Gastroesophageal sphincter (tissue), 4 donors: Measurements from ENCODE around the gene VHLL. TPM values are rescaled to one million over a fixed set of nuclear protein-coding genes. Genes with fewer than 3 reads are reported as not detected.
A peak's percentile ranks its signal among the peaks of the same experiment; 100 is the strongest.

ENCODE experiments used
- ATAC-seq: fragments of 150-250 bp; one replicate; pipeline ENCODE4 v1.9.1; 2016; ENCODE audit warnings: mild to moderate bottlenecking, moderate library complexity
- H3K27ac ChIP-seq, 4 donors: fragments of 200-600 bp; sonication (generic) in 3 of 4; 1 replicate in 3 of 4; 2 replicates in 1 of 4; pipeline ENCODE4 v1.5.1; 2016 to 2019
- H3K27me3 ChIP-seq: fragments of 200-600 bp; sonication (generic); one replicate; pipeline ENCODE4 v1.5.1; 2019
- H3K36me3 ChIP-seq, 2 donors: fragments of 200-600 bp; sonication (generic); one replicate each; pipeline ENCODE4 v1.5.1; 2019; ENCODE audit warnings: control low read depth in 1 of 2
- H3K4me1 ChIP-seq, 3 donors: fragments of 200-600 bp; sonication (generic); 1 replicate in 2 of 3; 2 replicates in 1 of 3; pipeline ENCODE4 v1.5.1; 2016 to 2019; ENCODE audit warnings: control low read depth in 2 of 3
- H3K4me3 ChIP-seq, 2 donors: fragments of 200-600 bp; sonication (generic); one replicate each; pipeline ENCODE4 v1.5.1; 2019; ENCODE audit warnings: mild to moderate bottlenecking in 1 of 2, moderate library complexity in 1 of 2
- H3K9me3 ChIP-seq, 3 donors: fragments of 200-600 bp; sonication (generic); one replicate each; pipeline ENCODE4 v1.5.1; 2017 to 2019; ENCODE audit warnings: control low read depth in 2 of 3
- EP300 ChIP-seq: sonication (generic); formaldehyde crosslinking; IDR thresholded peaks from one replicate; pipeline ENCODE4 v1.6.1; 2017; ENCODE audit warnings: antibody characterized with exemption, mild to moderate bottlenecking
- POLR2A ChIP-seq, 2 donors: fragments of 450-650 bp; IDR thresholded peaks; one replicate each; pipeline ENCODE4 v1.6.1; 2017; ENCODE audit warnings: antibody characterized with exemption in 2 of 2, mild to moderate bottlenecking in 2 of 2, moderate library complexity in 1 of 2
- POLR2AphosphoS5 ChIP-seq: sonication (generic); formaldehyde crosslinking; IDR thresholded peaks from one replicate; pipeline ENCODE4 v1.6.1; 2017; ENCODE audit warnings: antibody characterized with exemption
- WGBS, 2 donors: methylation state at CpG; one replicate each; pipeline ENCODE4 v1.1.5; 2018; ENCODE audit warnings: low coverage in 1 of 2; 5-methylcytosine and 5-hydroxymethylcytosine counted together
- total RNA-seq, 4 donors: library from RNA; depleted of rRNA; stranded (reverse); fragments of >200 nt; gene quantifications; one replicate each; pipeline ENCODE4 v1.1.0, GENCODE V29; 2016
- TF ChIP-seq, protein P1 (sequence below), 4 experiments: fragments of 200-600 bp in 2 of 4; fragments of 450-650 bp in 2 of 4; sonication (generic) in 1 of 4; IDR thresholded peaks; one replicate each; pipeline ENCODE4 v1.5.1; 2017 to 2019; ENCODE audit warnings: antibody characterized with exemption in 4 of 4, mild to moderate bottlenecking in 2 of 4, moderate library complexity in 2 of 4

Gene VHLL
- total RNA-seq, 4 donors from 2014 or later, result not detected

DNA sequence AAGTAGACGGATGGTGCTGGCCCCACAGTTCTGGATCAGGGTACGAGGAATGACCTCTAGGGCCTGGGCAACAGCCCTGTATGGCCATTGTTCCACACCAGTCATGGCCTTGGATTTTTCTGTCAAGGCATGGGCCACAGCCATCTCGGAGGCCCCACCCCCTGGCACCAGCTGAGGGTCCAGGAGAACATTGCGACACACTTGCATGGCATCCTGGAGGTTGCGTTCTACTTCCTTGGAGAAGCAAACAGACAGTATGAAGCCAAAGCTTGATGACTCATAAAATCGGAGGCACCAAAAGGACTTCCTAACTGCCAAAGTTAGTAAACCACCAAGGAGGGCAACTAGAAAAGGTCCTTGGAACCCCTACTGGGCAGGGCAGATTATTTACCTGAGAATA, 11.9 kb upstream of the VHLL start:
- TF ChIP-seq, protein P1, sequence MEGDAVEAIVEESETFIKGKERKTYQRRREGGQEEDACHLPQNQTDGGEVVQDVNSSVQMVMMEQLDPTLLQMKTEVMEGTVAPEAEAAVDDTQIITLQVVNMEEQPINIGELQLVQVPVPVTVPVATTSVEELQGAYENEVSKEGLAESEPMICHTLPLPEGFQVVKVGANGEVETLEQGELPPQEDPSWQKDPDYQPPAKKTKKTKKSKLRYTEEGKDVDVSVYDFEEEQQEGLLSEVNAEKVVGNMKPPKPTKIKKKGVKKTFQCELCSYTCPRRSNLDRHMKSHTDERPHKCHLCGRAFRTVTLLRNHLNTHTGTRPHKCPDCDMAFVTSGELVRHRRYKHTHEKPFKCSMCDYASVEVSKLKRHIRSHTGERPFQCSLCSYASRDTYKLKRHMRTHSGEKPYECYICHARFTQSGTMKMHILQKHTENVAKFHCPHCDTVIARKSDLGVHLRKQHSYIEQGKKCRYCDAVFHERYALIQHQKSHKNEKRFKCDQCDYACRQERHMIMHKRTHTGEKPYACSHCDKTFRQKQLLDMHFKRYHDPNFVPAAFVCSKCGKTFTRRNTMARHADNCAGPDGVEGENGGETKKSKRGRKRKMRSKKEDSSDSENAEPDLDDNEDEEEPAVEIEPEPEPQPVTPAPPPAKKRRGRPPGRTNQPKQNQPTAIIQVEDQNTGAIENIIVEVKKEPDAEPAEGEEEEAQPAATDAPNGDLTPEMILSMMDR (IDR thresholded peaks at IDR 0.05), result no peak
- TF ChIP-seq POLR2AphosphoS5 (no peak), POLR2A (IDR thresholded peaks at IDR 0.05) (no peak), EP300 (no peak)
- Histone ChIP-seq H3K36me3 (peaks cover 0 to 100% of the 10 kb centered on the region in 2 donors), H3K9me3 (no peaks in the 10 kb centered on the region), H3K4me3 (no peak overlapping the region), H3K27ac (no peak overlapping the region), H3K4me1 (no peaks in the 10 kb centered on the region), H3K27me3 (no peaks in the 10 kb centered on the region)
- ATAC-seq, result peak; percentile 31
- WGBS, 2 donors, result 61 to 77% methylated on average over 2 to 4 of the region's 6 CpGs

DNA sequence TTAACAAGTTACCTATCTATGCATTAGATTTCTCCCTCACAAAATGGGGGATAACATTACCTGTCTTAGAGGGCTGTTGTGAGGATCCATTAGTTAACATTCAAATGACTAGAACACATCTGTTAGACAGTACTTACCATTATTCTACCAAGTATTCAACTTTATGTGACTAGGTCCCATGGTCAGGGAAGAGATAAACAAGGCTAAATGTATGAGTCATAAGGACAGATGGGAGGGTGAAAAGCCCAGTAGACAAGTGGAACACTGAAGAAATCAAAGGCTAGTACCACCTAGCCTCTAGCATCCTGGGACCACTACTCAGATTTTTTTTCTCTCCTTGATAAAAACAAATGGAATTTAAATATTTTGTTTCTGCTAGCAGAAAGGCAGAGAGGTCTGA, 9.0 kb upstream of the VHLL start:
- ATAC-seq, result no peak

DNA sequence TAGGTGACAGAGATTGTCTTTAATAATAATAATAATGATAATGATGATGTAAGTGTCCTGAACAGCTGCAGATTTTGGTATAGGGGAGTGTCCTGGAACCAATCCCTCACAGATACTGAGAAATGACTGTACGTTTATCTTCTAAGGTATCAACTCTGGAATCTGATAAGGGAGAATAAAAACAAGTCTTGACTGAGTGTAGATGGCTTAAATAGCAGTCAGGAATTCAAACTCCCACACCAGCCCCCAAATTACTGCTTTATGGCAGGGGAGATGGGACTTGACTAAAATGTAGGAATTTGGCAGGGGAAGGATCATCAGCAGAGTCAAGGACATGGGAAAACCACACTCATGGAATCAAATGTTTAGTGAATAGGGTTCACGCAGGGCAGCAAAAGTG, 6.1 kb upstream of the VHLL start:
- no peak overlapping the region for H3K27ac ChIP-seq
- H3K4me1 ChIP-seq, result no peaks in the 10 kb centered on the region
- H3K27me3 ChIP-seq, result no peaks in the 10 kb centered on the region
- no peak overlapping the region for H3K4me3 ChIP-seq
- peaks cover 0 to 62% of the 10 kb centered on the region in 2 donors for H3K36me3 ChIP-seq
- no peak for ATAC-seq
- WGBS, 2 donors, result 48 to 67% methylated on average over 1 to 2 of the region's 2 CpGs
- no peaks in the 10 kb centered on the region for H3K9me3 ChIP-seq
- TF ChIP-seq POLR2A (IDR thresholded peaks at IDR 0.05) (no peak), EP300 (no peak), POLR2AphosphoS5 (no peak)
- TF ChIP-seq, protein P1 (IDR thresholded peaks at IDR 0.05), result no peak

More for the DNA sequence above, 9.0 kb upstream of the VHLL start:
- TF ChIP-seq, protein P1 (IDR thresholded peaks at IDR 0.05), result no peak
- no peak for TF ChIP-seq POLR2A (IDR thresholded peaks at IDR 0.05)
- TF ChIP-seq EP300, result no peak
- no peak for TF ChIP-seq POLR2AphosphoS5
- Histone ChIP-seq H3K4me1 (no peaks in the 10 kb centered on the region), H3K36me3 (peaks cover 0 to 90% of the 10 kb centered on the region in 2 donors), H3K27ac (no peak overlapping the region), H3K4me3 (no peak overlapping the region), H3K9me3 (no peaks in the 10 kb centered on the region), H3K27me3 (no peaks in the 10 kb centered on the region)

DNA sequence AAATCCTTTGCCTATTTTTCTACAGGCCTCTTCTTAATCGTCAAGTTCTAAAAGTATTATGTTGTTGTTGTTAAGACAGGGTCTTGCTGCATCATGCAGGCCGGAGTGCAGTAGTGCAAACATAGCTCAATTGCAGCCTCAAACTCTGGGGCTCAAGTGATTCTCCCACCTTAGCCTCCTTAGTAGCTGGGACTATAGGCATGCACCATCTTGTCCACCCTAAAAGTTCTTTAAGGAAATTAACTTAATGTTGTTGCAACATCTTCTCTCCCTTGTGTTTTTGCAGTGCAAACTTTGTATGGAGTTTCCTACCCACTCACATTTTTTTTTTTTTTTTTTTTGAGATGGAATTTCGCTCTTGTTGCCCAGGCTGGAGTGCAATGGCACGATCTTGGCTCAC, 4.1 kb upstream of the VHLL start:
- Histone ChIP-seq H3K27ac (no peak overlapping the region), H3K4me3 (no peak overlapping the region), H3K9me3 (no peaks in the 10 kb centered on the region), H3K4me1 (no peaks in the 10 kb centered on the region), H3K36me3 (peaks cover 0 to 42% of the 10 kb centered on the region in 2 donors), H3K27me3 (no peaks in the 10 kb centered on the region)
- no peak for ATAC-seq
- TF ChIP-seq EP300 (no peak), POLR2A (IDR thresholded peaks at IDR 0.05) (no peak), POLR2AphosphoS5 (no peak)
- TF ChIP-seq, protein P1 (IDR thresholded peaks at IDR 0.05), result no peak
- WGBS, 2 donors, result 95 to 100% methylated on average over 2 of the region's 4 CpGs

DNA sequence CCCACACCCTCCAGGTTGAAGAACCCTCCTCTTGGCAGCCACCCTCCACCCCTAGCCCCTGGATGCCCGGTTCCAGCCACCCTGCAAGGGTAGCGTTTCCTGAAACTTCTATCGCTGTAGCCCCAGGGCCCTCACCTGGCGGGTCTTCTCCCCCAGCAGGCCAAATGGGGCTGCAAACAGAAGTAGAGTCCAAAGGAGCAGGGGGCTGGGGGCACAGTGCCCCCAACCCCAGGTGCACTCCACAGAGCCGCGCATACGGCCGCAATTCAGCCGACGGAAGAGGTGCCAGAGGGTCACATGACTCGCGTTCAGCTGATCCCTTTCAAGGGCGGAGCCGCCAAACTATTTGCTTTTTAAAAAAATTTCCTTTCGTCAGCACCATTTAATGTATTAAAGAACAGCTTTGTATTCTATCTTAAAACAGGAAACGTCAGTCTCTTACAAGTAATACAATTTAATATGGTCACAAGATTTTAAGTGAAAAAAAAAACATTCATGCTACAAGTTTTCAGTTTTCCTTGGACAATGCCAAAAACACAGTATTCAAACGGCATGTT, 3.6 kb downstream of the VHLL start, which contains the start of gene GLMP:
Gene GLMP (minus strand): TSS at position 289 of the 557 bp plus-strand sequence. CDS start 34 bp downstream, at position 255.
- peak; percentile 41 for ATAC-seq

More for the DNA sequence above, 3.6 kb downstream of the VHLL start, which contains the start of gene GLMP:
- Histone ChIP-seq H3K4me1 (peaks cover 0 to 56% (median 9%) of the 10 kb centered on the region in 3 donors), H3K9me3 (no peaks in the 10 kb centered on the region), H3K27ac (peak within 1 kb of the TSS in 3 of 4 donors; percentile 62 to 80 (median 79)), H3K4me3 (peak within 1 kb of the TSS; percentile 49 to 80), H3K27me3 (no peaks in the 10 kb centered on the region), H3K36me3 (peaks cover 0 to 14% of the 10 kb centered on the region in 2 donors)
- TF ChIP-seq POLR2AphosphoS5 (peak; percentile 30), POLR2A (IDR thresholded peaks at IDR 0.05) (peak in 1 of 2 donors; percentile 15), EP300 (no peak)
- TF ChIP-seq, protein P1 (IDR thresholded peaks at IDR 0.05), result no peak
- WGBS, 2 donors, result 0 to 4% methylated on average over 7 to 8 of the region's 17 CpGs
